Transverse colon (tissue), 4 donors: ENCODE measurements around the gene CHMP4A. TPM values are rescaled to one million over a fixed set of nuclear protein-coding genes. Genes with fewer than 3 reads are reported as not detected.

ENCODE experiments used
- DNase-seq: peaks from one replicate; pipeline ENCODE4 v3.0.0-alpha.2; 2019
- H3K27ac ChIP-seq, 4 donors: fragments of 200-600 bp; sonication (generic); 2 replicates each; pipeline ENCODE4 v1.5.1; 2016 to 2018; ENCODE audit warnings: inconsistent platforms in 4 of 4
- H3K27me3 ChIP-seq: fragments of 200-600 bp; sonication (generic); 2 replicates; pipeline ENCODE4 v1.5.1; 2017; ENCODE audit warnings: inconsistent platforms
- H3K36me3 ChIP-seq, 4 donors: fragments of 200-600 bp; sonication (generic); 2 replicates each; pipeline ENCODE4 v1.5.1; 2017 to 2019; ENCODE audit warnings: inconsistent platforms in 4 of 4
- H3K4me1 ChIP-seq, 4 donors: fragments of 200-600 bp; sonication (generic); 2 replicates each; pipeline ENCODE4 v1.5.1; 2017 to 2020; ENCODE audit warnings: inconsistent platforms in 4 of 4
- H3K4me3 ChIP-seq, 4 donors: fragments of 200-600 bp; sonication (generic); 1 replicate in 1 of 4; 2 replicates in 3 of 4; pipeline versions ENCODE4 v1.5.1 to v1.6.1; 2017 to 2019; ENCODE audit warnings: inconsistent platforms in 4 of 4
- H3K9me3 ChIP-seq, 2 donors: fragments of 200-600 bp; sonication (generic); 2 replicates each; pipeline ENCODE4 v1.5.1; 2017 to 2019; ENCODE audit warnings: inconsistent platforms in 2 of 2
- CTCF ChIP-seq, 5 experiments: fragments of 200-600 bp in 3 of 5; fragments of 450-650 bp in 2 of 5; sonication (generic) in 3 of 5; IDR thresholded peaks; 1 replicate in 2 of 5; 2 replicates in 3 of 5; pipeline ENCODE4 v1.5.1; 2016 to 2017; ENCODE audit warnings: antibody characterized with exemption in 5 of 5, inconsistent platforms in 3 of 5, mild to moderate bottlenecking in 2 of 5, moderate library complexity in 1 of 5
- EP300 ChIP-seq: sonication (generic); formaldehyde crosslinking; IDR thresholded peaks from one replicate; pipeline ENCODE4 v1.6.1; 2017; ENCODE audit warnings: antibody characterized with exemption, low read depth
- POLR2A ChIP-seq: fragments of 450-650 bp; IDR thresholded peaks from one replicate; pipeline ENCODE4 v1.6.1; 2016; ENCODE audit warnings: antibody characterized with exemption, mild to moderate bottlenecking, moderate library complexity
- POLR2AphosphoS5 ChIP-seq, 3 donors: sonication (generic); formaldehyde crosslinking; IDR thresholded peaks; one replicate each; pipeline ENCODE4 v1.6.1; 2016; ENCODE audit warnings: antibody characterized with exemption in 3 of 3
- WGBS, 2 donors: methylation state at CpG; one replicate each; pipeline ENCODE4 v1.1.5; 2018; ENCODE audit warnings: low coverage in 1 of 2; 5-methylcytosine and 5-hydroxymethylcytosine counted together
- in situ Hi-C, 4 donors: fragments of 200-750 bp; cut with MboI; loops; one replicate each; pipeline versions ENCODE4 v1.15.0 to v1.15.1; 2017; ENCODE audit warnings: low sequenced_read_pairs in 3 of 4, low pct_ligation_motif_present in 1 of 4, low pct_unique_long_range_greater_than_20kb in 1 of 4
- intact Hi-C: fragments of 100-400 bp; cut with DNase I; formaldehyde crosslinking; loops from one replicate; pipeline ENCODE4 v1.15.1; 2023; ENCODE audit warnings: low total_unique reads
- total RNA-seq, 4 donors: library from RNA; depleted of rRNA; stranded (reverse); fragments of >200 nt; gene quantifications; one replicate each; pipeline ENCODE4 v1.1.0, GENCODE V29; 2016

CHMP4A gene
- total RNA-seq, 4 donors from 2014 or later, result 7.0 to 81.3 (median 59.0) TPM

- H3K4me3 ChIP-seq, result no peak overlapping the region
- intact Hi-C loops (no loop called here), in situ Hi-C loops (no loop called here)
- H3K36me3 ChIP-seq, result peaks cover 0 to 3% (median 0%) of the 10 kb centered on the region in 4 donors
- H3K9me3 ChIP-seq, result no peaks in the 10 kb centered on the region
- no peak for DNase-seq
- WGBS, 2 donors, result 94% methylated on average over 7 to 9 of the region's 9 CpGs
- H3K4me1 ChIP-seq, result peaks cover 14 to 25% (median 16%) of the 10 kb centered on the region in 4 donors
- TF ChIP-seq EP300, result no peak
- TF ChIP-seq CTCF (IDR thresholded peaks at IDR 0.05), result no peak
- TF ChIP-seq POLR2A, result no peak
- no peak for TF ChIP-seq POLR2AphosphoS5 (IDR thresholded peaks at IDR 0.05)
- peak overlapping the region; percentile 74 to 93 (median 82) for H3K27ac ChIP-seq
- no peaks in the 10 kb centered on the region for H3K27me3 ChIP-seq
These were observed 23.8 kb downstream of the CHMP4A start for GRCh38 chr14:24189460-24189859.

DNA sequence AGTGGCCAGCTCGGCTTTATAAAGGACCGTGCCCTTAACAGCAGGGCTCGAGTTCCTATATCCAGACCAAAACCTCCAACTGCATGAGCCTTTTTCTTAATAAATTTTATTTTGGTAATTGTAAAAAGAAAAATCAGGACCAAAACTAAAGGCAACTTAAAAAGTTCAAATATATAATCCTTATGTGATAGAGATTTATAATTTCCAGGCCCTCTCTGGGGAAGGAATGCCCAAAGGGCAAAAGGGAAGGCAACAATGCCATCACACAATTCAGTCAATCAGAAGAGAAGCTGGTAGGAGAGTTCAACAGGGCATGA lies 24.3 kb downstream of the CHMP4A start:
- Histone ChIP-seq H3K9me3 (no peaks in the 10 kb centered on the region), H3K27ac (peak overlapping the region; percentile 74 to 93 (median 82)), H3K27me3 (no peaks in the 10 kb centered on the region), H3K36me3 (peaks cover 0 to 7% (median 0%) of the 10 kb centered on the region in 4 donors), H3K4me1 (peaks cover 12 to 21% (median 12%) of the 10 kb centered on the region in 4 donors), H3K4me3 (peak overlapping the region in 2 of 4 donors; percentile 67 to 76)
- no peak for DNase-seq
- TF ChIP-seq POLR2AphosphoS5 (IDR thresholded peaks at IDR 0.05), result no peak
- TF ChIP-seq EP300, result no peak
- WGBS, 2 donors, result 0 to 2% methylated on average over 3 of the region's 3 CpGs
- in situ Hi-C loops (no loop called here), intact Hi-C loops (no loop called here)

DNA sequence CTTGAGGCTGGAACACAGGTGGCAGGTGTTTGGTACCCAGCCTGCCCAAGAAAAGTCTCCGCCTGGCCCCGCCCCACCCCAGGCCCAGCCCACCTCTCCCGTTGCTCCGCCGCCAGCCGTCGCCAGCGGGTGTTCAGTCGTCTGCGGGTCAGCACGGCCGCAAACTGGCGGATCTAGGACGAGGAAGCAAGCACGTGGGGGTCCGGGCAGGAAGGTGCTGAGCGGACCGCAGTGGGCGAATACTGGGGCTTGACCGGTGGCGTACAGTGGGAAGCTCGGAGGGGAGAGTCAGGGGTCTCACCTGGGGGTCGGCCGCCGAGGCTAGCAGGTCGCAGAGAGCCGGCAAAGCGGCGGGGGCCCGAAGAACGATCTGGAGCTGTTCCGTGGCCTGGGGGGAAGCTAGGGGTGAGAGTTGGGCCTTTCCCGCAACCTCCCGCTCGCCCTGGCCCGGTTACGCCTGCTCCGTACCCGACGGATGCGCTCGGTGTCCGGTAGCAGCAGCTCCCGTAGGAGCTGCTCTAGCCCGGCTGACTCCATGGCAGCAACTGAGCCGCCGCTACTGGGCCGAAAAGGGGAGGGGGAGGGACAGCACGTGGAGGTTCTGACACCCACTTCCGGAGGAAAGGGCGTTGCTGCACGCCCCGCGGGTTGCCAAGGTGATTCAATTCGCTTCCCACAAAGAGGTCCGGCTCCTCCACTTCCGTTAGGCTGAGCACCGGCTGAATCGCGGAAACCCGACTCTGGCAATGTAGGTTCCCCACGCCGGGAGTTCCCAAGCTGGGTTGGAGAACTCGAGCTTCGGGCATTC lies 24.8 kb downstream of the CHMP4A start, which contains the start of gene IPO4:
IPO4 (minus strand) TSS at position 566 of the 808 bp plus-strand sequence; CDS start at position 537, 29 bp downstream.
- Histone ChIP-seq H3K4me1 (peaks cover 12 to 20% (median 12%) of the 10 kb centered on the region in 4 donors), H3K27ac (peak within 1 kb of the TSS; percentile 74 to 93 (median 82)), H3K9me3 (no peaks in the 10 kb centered on the region), H3K27me3 (no peaks in the 10 kb centered on the region), H3K36me3 (peaks cover 0 to 13% (median 0%) of the 10 kb centered on the region in 4 donors), H3K4me3 (peak within 1 kb of the TSS; percentile 52 to 86 (median 72))
- DNase-seq, result peak; percentile 96
- in situ Hi-C loops, result no loop called here
- intact Hi-C loops, result no loop called here
- WGBS, 2 donors, result 0% methylated on average over 57 of the region's 65 CpGs; no CpG with 5 or more reads in 1 of the 2 donors
- TF ChIP-seq POLR2AphosphoS5 (IDR thresholded peaks at IDR 0.05) (peak; percentile 66 to 72 (median 66)), EP300 (no peak), POLR2A (peak; percentile 63)

DNA sequence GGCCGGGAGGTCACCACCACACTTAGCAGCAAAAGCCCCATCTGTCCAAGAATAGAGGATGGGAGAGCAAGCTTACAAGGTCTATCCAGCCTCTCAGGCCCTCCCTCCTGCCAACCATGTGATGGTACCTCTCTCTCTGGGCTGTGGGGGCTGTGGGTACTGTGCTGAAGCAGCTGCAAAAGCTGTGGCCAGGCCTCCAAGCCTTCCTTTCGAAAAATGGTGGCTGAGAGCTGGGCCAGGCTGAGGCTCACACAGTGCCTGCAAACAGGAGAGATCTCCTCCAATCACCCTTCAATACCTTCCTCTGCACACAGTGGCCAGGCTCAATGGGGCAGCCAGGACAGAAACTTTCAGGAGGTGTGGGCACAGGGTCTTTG lies 25.8 kb downstream of the CHMP4A start:
- H3K27ac ChIP-seq, result peak overlapping the region in 1 of 4 donors; percentile 74
- peaks cover 0 to 15% (median 0%) of the 10 kb centered on the region in 4 donors for H3K36me3 ChIP-seq
- H3K4me3 ChIP-seq, result no peak overlapping the region
- 70% methylated on average over 2 of the region's 2 CpGs; no CpG with 5 or more reads in 1 of the 2 donors for WGBS, 2 donors
- H3K9me3 ChIP-seq, result no peaks in the 10 kb centered on the region
- DNase-seq, result no peak
- in situ Hi-C loops (no loop called here), intact Hi-C loops (no loop called here)
- H3K27me3 ChIP-seq, result no peaks in the 10 kb centered on the region
- TF ChIP-seq POLR2AphosphoS5 (IDR thresholded peaks at IDR 0.05), result no peak
- no peak for TF ChIP-seq EP300
- TF ChIP-seq CTCF (IDR thresholded peaks at IDR 0.05), result no peak
- no peak for TF ChIP-seq POLR2A
- H3K4me1 ChIP-seq, result peaks cover 12 to 20% (median 12%) of the 10 kb centered on the region in 4 donors

DNA sequence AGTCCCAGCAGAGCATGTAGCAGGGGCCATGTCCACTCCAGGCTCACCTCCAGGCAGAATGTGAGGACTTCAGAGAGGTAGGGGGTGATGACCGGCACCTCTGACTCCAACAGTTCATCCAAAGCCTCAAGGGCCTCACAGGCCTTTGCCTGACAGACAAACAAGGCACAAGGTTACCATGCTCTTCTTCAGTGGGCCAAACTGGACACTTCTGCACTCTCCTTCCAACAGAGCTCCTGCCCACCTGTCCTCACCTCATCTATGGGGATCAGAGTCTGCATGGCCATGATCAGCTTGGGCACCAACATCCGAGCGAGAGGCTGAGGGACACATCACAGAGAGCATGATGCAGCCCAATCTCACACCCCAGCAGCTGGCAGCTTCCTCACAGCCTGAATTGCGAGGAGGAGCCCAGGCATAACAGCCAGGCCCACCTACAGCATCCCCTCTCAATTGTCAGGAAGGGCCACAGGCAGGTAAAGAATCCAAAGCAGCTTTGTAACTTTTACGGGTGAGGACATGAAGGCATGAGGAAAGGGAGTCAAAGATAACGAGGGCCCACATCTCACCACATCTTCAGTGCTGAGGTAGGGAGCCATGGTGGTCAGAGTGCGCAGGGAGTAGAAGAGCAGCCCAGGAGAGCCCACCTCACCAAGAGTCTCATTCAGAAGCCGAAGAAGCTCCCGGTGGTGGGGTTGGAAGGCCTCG lies 26.3 kb downstream of the CHMP4A start:
- H3K9me3 ChIP-seq, result no peaks in the 10 kb centered on the region
- no peak overlapping the region for H3K4me3 ChIP-seq
- peaks cover 0 to 15% (median 0%) of the 10 kb centered on the region in 4 donors for H3K36me3 ChIP-seq
- no peak overlapping the region for H3K27ac ChIP-seq
- WGBS, 2 donors, result 89% methylated on average over 5 to 10 of the region's 10 CpGs
- H3K27me3 ChIP-seq, result no peaks in the 10 kb centered on the region
- no peak for DNase-seq
- TF ChIP-seq POLR2AphosphoS5 (IDR thresholded peaks at IDR 0.05) (no peak), POLR2A (no peak), CTCF (IDR thresholded peaks at IDR 0.05) (no peak), EP300 (no peak)
- intact Hi-C loops (no loop called here), in situ Hi-C loops (no loop called here)
- H3K4me1 ChIP-seq, result peaks cover 12 to 20% (median 12%) of the 10 kb centered on the region in 4 donors
